Central memory CD4-positive, alpha-beta T cell (primary cell): ENCODE measurements around the gene MMP10.

ENCODE experiments used
- DNase-seq: peaks from one replicate; pipeline ENCODE4 v3.0.0; 2022
- total RNA-seq, 3 experiments: gene quantifications; one replicate each; lab custom pipeline; 2026; lab: John Stamatoyannopoulos, UW

Gene MMP10
- 0 to 0.14 (median 0) reads per million in 3 experiments for total RNA-seq

GRCh38 chr11:102780491-102780918 is at the start of gene MMP10:
Gene MMP10 (minus strand): TSS chr11:102780628. CDS start chr11:102780591, 37 bp downstream.
- DNase-seq, result no peak

GRCh38 chr11:102829316-102830000 is 49.0 kb upstream of the MMP10 start:
- no peak for DNase-seq

DNA sequence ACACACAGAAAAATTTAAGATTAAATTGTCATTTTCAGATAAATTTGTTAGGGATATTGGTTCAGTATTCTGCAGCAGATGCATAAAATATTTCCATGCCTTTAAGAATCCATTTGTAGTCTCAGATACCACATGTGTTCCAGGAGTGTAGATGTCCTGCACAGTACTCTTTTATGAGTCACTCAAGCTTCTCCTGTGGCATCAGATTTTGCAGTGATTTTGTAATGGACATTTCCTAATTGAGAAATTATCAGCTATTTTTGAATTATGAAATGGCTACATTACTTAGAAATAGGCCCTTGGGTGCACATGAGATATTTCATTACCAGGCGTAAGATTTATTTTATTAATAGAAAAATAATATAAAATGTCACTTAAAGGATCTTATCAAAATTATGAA is 44.1 kb upstream of the MMP10 start:
- no peak for DNase-seq

DNA sequence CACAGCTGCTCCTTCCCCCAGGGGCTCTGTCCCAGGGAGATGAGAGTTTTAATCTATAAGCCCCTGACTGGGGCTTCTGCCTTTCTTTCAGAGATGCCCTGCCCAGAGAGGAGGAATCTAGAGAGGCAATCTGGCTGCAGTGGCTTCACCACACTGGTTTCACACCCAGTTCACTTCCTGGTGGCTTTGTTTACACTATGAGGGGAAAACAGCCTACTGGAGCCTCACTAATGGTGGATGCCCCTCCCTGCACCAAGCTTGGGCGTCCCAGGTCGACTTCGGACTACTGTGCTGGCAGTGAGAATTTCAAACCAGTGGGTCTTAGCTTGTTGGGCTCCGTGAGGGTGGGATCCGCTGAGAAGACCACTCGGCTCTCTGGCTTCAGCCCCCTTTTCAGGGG is 39.1 kb upstream of the MMP10 start:
- no peak for DNase-seq

DNA sequence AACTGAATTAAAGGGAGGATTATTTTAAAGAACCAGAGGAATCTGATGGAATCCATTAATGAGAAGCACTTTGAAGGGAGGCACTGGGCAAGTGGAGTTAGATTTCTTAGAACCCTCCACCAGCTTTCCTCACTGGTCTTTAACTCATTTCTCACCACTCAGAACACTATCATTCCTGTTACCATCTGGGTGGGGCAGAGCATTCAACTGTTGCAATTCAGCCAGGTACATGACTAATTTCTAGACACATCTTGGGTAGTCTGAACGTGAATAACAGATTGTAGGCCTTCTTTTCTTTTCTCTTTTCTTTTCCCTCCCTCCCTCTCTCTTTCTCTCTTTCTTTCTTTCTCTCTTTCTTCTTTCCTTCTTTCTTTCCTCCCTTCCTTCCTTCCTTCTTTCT is 33.1 kb upstream of the MMP10 start:
- no peak for DNase-seq

- DNase-seq, result no peak
Measured at GRCh38 chr11:102812188-102812587, 31.8 kb upstream of the MMP10 start.

DNA sequence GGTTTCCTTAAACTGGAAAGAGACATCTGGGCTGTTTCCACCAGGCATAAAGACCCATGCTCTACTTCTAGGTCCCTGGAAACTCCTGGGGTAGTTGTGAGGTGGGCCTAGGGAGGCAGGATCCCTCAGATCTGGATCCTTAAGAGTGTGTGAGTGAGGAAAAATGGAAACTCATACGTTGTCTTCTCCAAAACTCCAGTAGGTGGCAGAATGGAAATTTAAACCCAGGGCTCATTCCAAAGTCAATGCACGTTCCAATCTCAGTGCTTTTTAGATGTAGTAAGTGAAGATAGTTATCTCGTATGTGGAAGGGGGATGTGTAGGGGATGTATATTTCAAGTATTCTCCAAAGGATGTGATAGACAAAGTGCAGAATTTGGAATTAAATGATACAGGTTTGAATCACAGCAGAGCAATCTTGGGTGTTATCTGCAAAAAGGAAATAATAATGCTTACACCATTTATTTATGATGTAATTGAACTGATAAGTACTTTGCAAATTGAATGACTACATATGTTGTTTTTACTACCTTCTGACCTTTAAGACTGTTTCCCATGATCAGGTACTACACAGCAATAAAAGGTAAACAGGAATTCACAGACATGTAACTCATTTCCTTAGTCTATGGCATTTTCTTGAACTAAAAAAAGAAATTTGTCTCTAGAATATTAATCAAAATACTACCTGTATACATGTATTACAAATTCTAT is 30.7 kb upstream of the MMP10 start:
- no peak for DNase-seq

DNA sequence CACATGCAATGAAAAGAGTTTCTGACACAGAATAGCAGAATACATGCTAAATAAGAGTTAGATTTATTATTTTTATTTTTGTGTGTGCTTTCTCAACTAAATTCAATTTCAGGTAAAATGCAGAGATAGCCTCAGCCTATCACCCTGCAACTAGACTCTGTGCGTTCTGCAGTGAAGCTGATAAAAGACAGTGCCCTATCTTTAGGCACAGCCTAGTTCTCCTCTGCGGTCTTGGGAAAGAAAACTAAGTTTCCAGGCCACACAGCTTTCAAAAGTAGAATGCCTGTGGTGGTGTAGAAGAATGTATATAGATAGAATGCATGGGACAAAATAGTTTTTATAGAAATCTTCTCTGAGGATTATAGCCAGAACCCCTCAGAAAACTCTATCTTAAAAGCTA is 29.5 kb upstream of the MMP10 start:
- DNase-seq, result no peak

DNA sequence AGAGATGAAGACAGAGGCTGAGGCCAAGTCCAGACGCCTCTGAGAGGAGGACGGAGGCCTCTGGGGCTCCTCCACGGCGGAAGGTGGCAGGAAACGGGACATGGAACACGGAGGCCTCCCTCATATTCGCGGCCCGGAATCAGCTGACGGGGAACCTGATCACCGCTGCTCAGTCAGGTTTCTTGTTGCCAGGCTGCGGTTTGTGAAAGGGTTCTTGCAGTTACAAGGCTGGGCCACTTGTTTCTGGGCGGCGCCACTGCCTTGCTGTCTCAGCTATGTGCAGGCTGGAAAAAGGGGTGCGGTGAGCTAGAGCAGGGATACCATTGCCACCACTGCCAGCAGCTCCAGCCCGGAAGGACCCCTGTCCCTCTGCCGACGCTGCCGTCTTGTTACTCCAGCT is 27.5 kb upstream of the MMP10 start:
- DNase-seq, result no peak

GRCh38 chr11:102806296-102806695 is 25.9 kb upstream of the MMP10 start:
- DNase-seq, result no peak

DNA sequence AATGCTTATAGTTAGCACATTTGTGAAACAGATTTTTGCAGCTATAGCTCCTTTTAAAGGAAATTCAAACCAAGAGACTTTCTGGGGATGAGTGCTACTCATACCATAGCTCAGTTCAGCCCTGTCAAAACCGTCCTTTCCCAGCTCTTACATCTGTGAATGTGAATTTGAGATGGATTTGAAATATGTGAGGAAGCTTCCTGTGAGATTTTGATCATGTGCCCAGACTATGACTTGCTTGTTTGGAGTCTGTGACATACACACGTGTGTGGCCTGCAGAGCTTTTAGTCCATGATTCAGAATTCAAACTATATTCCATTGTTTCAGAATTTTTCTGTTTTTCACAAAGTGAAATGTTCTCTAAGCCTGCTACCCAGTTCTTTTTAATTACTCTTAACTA is 21.9 kb upstream of the MMP10 start:
- DNase-seq, result no peak

DNA sequence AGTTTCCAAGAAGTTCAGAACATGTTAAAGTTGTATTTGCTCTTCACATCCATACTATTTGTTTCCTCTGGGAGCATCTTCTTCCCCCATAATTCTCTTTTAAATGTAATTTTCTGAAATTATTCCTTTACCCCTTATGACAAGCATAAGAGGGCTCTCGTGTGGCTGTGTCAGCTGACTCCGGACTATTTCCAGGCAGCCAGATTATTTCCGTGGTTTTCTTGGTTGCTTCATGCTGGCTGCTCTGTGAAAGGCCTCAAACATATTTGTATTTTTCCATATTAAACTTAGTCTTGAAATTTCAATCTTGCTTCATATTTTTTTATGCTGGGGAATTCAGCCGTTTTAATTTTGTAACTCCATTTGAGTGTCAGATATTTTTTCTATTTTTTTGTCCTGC is 20.3 kb upstream of the MMP10 start:
- no peak for DNase-seq

DNA sequence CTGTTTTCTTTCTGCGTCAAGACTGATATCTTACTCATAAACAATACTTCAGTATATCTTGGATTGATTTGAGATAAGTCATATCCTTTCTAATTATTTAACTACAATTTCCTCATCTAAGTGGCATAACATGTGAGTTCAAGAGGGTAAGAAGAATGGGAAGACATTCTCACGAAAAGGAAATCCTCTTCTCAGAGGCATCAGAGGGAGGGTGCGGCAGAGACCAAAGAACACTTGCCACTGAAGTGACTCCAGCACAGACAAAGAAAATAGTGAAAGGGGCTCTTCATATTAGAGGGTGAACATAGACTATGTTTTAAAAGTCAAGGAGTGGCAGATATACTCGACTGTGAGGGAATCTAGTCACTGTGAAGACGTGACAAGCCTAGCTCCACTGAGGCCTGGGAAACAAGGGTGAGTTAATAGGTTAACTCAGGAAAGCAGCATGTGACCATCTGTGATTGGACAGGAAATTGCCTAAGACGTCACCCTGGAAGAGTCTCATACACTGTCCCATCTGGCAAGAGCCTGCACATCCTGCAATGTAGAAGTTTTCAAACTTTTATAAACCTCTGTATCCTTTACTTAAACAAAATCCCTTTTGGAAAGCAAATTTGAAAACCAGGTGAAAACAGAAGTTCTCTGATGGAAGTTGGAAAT is 19.4 kb upstream of the MMP10 start:
- no peak for DNase-seq

DNA sequence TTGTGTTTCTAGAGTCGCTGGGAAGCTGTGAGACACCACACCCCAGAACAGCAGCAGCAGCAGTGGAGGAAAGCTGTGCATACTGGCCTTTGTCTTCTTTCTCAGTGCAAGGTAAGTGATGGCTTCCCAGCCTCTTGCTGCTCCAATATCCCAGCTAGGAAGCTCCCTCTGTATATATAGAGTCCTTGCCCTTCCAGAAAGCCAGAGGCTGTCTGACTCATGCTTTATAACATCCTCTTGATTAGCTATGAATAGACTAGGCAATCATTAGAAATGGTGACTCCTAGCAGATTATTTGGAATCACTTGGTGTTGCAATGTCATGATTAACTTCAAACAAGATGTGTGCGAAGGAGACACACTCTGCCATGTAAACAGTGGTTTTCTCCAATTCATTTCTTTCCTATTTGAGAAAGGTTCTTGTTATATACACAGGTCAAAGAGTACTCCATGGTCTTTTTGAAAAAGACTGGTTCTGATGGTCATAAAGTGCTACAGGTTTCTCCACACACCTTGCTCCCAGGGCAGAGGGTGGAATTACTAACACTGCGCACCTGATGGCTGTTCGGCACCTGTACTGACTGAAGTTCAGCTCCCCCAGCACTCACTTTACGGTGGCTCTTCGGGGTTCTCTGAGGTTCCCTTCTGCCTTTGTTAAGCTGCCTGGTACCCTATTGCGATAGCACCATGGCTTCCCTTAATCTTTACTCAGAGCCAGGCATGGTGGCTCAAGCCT is 17.8 kb upstream of the MMP10 start, which contains the start of gene MMP1:
Gene MMP1, minus strand, starts transcription at position 149 of the 735 bp plus-strand sequence. Its CDS starts 68 bp downstream, at position 81.
- no peak for DNase-seq

- DNase-seq, result no peak
Measured at GRCh38 chr11:102794382-102794781, 14.0 kb upstream of the MMP10 start.

GRCh38 chr11:102793677-102794290 is 13.4 kb upstream of the MMP10 start:
- DNase-seq, result no peak

GRCh38 chr11:102792604-102793003 is 12.2 kb upstream of the MMP10 start:
- no peak for DNase-seq

DNA sequence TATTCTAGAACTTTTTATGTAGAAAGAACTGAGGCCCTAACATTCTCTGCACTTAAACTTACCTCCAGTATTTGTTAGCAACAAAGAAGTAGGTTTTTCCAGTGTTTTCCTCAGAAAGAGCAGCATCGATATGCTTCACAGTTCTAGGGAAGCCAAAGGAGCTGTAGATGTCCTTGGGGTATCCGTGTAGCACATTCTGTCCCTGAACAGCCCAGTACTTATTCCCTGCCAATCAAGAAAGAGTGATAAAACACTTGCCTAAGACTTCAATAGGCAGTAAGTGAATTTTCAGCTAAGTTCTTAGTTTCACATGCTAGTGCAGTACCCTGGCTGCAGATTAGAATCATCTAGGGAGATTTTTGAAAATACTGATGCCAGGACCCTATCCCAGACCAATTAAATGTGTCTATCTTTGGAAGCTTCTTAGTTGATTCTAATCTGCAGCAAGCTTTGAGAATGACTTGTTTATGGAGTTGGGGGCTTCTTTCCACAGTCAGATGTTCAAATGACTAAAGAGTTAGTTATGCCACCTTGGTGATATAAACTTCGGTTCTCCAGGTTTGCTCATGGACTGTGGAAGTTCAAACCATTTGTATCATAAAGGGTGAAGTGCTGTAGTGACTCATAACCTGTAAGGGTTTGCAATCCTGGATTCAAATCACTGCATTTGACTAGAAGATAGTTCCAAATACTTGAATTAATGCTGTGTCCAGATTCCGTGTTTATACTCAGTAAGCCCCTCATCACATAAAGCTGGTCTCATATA is 11.0 kb upstream of the MMP10 start:
- no peak for DNase-seq

GRCh38 chr11:102788334-102788995 is 8.0 kb upstream of the MMP10 start:
- no peak for DNase-seq

DNA sequence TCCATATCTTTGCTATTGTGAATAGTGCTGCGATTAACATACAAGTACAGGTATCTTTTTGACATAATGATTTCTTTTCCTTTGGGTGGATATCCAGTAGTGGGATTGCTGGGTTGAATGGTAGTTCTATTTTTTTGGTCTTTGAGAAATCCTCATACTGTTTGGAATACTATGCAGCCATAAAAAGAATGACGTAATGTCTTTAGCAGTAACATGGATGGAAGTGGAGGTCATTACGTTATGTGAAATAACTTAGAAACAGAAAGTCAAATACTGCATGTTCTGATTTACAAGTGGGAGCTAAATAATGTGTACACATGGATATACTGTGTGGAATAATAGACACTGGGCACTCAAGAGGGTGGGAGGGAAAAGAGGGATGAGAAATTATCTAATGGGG is 4.0 kb upstream of the MMP10 start:
- DNase-seq, result no peak

GRCh38 chr11:102783720-102784119 is 3.3 kb upstream of the MMP10 start:
- DNase-seq, result no peak
